Measurements from ENCODE around the gene NDUFA1. TPM values are rescaled to one million over a fixed set of nuclear protein-coding genes. Genes with fewer than 3 reads are reported as not detected.
"Not testable (repeated sequence)": the region's sequence is repeated elsewhere in the genome, so short reads cannot be mapped to it uniquely, and the experiment has no call there.

The NDUFA1 gene
- total and polyA plus RNA-seq, 2 of the 13 experiments (the other 11 are each of a cell fraction or from before 2014, with no cell fraction given) = 150 to 167 TPM

- TF ChIP-seq, protein P1, sequence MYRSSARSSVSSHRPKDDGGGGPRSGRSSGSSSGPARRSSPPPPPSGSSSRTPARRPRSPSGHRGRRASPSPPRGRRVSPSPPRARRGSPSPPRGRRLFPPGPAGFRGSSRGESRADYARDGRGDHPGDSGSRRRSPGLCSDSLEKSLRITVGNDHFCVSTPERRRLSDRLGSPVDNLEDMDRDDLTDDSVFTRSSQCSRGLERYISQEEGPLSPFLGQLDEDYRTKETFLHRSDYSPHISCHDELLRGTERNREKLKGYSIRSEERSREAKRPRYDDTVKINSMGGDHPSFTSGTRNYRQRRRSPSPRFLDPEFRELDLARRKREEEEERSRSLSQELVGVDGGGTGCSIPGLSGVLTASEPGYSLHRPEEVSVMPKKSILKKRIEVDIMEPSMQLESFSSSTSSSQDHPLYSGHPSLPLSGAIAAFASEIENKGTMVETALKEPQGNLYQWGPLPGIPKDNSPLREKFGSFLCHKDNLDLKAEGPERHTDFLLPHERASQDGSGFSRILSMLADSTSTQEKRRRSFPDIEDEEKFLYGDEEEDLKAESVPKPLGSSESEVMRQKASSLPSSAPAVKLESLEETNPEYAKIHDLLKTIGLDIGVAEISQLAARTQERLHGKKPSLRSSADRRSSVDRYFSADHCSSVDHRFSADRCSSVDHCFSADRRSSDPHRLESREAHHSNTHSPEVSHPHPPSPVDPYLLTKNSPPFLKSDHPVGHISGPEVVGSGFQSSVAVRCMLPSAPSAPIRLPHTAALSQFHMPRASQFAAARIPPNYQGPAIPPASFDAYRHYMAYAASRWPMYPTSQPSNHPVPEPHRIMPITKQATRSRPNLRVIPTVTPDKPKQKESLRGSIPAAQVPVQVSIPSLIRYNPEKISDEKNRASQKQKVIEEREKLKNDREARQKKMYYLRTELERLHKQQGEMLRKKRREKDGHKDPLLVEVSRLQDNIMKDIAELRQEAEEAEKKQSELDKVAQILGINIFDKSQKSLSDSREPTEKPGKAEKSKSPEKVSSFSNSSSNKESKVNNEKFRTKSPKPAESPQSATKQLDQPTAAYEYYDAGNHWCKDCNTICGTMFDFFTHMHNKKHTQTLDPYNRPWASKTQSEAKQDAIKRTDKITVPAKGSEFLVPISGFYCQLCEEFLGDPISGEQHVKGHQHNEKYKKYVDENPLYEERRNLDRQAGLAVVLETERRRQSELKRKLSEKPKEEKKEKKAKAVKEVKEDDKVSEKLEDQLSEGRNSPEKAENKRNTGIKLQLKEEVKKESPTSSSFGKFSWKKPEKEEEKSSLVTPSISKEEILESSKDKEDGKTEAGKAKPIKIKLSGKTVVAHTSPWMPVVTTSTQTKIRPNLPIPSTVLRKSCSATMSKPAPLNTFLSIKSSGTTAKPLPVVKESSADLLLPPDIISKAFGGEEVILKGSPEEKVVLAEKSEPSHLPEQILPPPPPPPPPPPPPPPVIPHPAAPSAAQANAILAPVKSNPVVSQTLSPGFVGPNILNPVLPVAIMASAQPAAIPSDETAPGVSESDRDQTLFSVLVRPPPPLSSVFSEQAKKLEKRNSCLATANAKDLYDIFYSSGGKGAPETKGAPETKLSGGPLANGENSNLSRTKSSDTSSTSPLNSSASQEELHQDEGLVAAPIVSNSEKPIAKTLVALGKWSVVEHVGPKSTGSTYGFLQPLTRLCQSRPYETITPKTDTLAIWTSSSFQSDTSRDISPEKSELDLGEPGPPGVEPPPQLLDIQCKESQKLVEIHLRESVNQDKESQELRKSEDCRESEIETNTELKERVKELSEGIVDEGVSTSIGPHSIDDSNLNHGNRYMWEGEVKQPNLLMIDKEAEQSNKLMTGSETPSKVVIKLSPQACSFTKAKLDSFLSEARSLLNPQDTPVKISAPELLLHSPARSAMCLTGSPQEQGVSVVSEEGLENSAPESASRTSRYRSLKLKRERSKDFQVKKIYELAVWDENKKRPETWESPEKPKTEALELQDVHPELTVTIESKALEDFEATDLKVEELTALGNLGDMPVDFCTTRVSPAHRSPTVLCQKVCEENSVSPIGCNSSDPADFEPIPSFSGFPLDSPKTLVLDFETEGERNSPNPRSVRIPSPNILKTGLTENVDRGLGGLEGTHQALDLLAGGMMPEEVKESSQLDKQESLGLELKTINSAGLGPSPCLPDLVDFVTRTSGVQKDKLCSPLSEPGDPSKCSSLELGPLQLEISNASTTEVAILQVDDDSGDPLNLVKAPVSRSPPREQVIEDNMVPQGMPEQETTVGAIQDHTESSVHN (CRISPR knock-in tag; IDR thresholded peaks at IDR 0.05) = no peak
- TF ChIP-seq JDP2 (CRISPR knock-in tag; IDR thresholded peaks at IDR 0.05; ENCODE audit: borderline replicate concordance) (no peak), ZNF772 (CRISPR knock-in tag; IDR thresholded peaks at IDR 0.05) (peak; percentile 23; the same call in 1 of the 2 replicates)
- TF ChIP-seq, protein P2, sequence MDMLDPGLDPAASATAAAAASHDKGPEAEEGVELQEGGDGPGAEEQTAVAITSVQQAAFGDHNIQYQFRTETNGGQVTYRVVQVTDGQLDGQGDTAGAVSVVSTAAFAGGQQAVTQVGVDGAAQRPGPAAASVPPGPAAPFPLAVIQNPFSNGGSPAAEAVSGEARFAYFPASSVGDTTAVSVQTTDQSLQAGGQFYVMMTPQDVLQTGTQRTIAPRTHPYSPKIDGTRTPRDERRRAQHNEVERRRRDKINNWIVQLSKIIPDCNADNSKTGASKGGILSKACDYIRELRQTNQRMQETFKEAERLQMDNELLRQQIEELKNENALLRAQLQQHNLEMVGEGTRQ (IDR thresholded peaks at IDR 0.05; ENCODE audit: low read depth, low read length) = no peak
- TF ChIP-seq, protein P2 (CRISPR knock-in tag; IDR thresholded peaks at IDR 0.05; ENCODE audit: borderline replicate concordance) = no peak
- TF ChIP-seq, protein P3, sequence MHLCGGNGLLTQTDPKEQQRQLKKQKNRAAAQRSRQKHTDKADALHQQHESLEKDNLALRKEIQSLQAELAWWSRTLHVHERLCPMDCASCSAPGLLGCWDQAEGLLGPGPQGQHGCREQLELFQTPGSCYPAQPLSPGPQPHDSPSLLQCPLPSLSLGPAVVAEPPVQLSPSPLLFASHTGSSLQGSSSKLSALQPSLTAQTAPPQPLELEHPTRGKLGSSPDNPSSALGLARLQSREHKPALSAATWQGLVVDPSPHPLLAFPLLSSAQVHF (CRISPR knock-in tag; IDR thresholded peaks at IDR 0.05) = no peak
These were observed at the start of gene NDUFA1, which contains the start of gene RNF113A (continued) for GRCh38 chrX:119871599-119872395.

DNA sequence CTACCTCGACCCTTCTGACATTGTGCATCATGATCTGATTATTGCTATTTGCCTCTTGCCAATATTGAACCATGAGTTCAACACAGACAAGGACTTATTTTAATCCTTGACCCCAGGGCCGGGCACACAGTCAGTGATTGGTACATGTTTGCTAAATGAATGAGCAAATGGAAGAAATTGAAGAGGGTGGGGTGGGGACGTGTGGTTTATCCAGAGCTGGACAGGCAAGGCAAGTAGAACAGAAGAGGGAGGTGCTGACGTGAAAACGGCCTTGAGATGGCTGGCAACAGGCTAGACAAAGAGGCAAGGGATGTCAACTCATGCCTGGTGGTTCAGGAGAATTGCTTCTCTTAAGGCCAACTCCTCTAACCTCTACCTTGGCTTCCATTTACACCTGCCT is 47.4 kb upstream of the NDUFA1 start:
- FAIRE-seq; H3K4me2 ChIP-seq (ENCODE audit: low read depth, low read length); BruUV-seq (replicated peaks); POLR2A ChIA-PET; H4K20me1 ChIP-seq (ENCODE audit: insufficient read depth, low read length); H3K27ac ChIP-seq (ENCODE audit: extremely low read length, insufficient read depth, low read length); DNase-seq (ENCODE audit: low spot score); H3K9me3 ChIP-seq (ENCODE audit: low read length); H3K27me3 ChIP-seq (ENCODE audit: control insufficient read depth in 1 of 2, insufficient read depth in 2 of 2, low read length in 2 of 2); H3K9ac ChIP-seq (ENCODE audit: insufficient read depth, low read depth, low read length); H3K36me3 ChIP-seq (replicated peaks in 1 of 2; ENCODE audit: control insufficient read depth in 1 of 2, insufficient read depth in 2 of 2, low read length in 2 of 2); CTCF ChIA-PET (ENCODE audit: low intra/inter-chr PET ratio, low total read pairs); H2AFZ ChIP-seq (ENCODE audit: low read length); H3K4me3 ChIP-seq (replicated peaks in 1 of 3; ENCODE audit: insufficient read depth in 1 of 3, low read depth in 2 of 3, low read length in 3 of 3); intact Hi-C loops (cut with micrococcal nuclease; ENCODE audit: unreplicated experiment); in situ Hi-C loops (cut with HindIII; ENCODE audit: extremely low pct_ligation_motif_present, low pct_unique_long_range_greater_than_20kb); H3K79me2 ChIP-seq (ENCODE audit: insufficient read depth, low read length): not testable (repeated sequence)
- H3K4me1 ChIP-seq (ENCODE audit: insufficient read depth, low read length) = peaks cover 41% of the 10 kb centered on the region
- WGBS (ENCODE audit: low lambda C conversion rate) = no CpG with 5 or more reads among the region's 5 CpGs
- ATAC-seq = peak; percentile 66

Data from HepG2 (cell line).